Measurements from ENCODE around the gene B4GALNT2. TPM values are rescaled to one million over a fixed set of nuclear protein-coding genes. Genes with fewer than 3 reads are reported as not detected.

The B4GALNT2 gene
- total RNA-seq, 1 experiment from 2014 or later: 0.05 TPM

DNA sequence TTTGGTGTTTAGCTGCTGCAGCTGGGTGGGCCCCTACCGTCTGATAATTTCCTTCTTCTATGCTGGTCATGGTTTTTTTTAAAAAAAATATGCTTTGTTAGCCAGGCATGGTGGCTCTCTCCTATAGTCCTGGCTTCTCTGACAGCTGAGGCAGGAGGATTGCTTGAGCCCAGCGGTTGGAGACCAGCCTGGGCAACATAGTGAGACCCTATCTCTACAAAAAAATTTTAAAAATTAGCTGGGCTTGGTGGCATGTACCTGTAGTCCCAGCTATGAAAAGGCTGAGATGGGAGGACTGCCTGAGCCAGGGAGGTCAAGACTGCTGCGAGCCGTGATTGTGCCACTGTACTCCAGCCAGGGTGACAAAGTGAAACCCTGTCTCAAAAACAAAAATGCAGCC, 19.4 kb downstream of the B4GALNT2 start:
- DNase-seq (ENCODE audit: unreplicated experiment): no peak
- ChIA-PET POLR2A (no interaction called here), CTCF (interaction anchor here (0.6 kb wide), 1 partner anchor 52 kb away, joined by 3 read pairs; no protein-coding TSS in a partner anchor)
- H3K27ac Mint-ChIP-seq (ENCODE audit: low read depth, unreplicated experiment): no peak overlapping the region
- no peaks in the 10 kb centered on the region for H3K9me3 Mint-ChIP-seq (ENCODE audit: unreplicated experiment)
- intact Hi-C loops (cut with micrococcal nuclease): no loop called here
- no peak overlapping the region for H3K4me3 Mint-ChIP-seq (ENCODE audit: unreplicated experiment)
- H3K36me3 Mint-ChIP-seq (ENCODE audit: insufficient read depth, unreplicated experiment): no peaks in the 10 kb centered on the region
- peaks cover 3% of the 10 kb centered on the region for H3K4me1 Mint-ChIP-seq (ENCODE audit: insufficient read depth, unreplicated experiment)
- BruUV-seq (replicated peaks): no TSS peak
- TF ChIP-seq, protein P1, sequence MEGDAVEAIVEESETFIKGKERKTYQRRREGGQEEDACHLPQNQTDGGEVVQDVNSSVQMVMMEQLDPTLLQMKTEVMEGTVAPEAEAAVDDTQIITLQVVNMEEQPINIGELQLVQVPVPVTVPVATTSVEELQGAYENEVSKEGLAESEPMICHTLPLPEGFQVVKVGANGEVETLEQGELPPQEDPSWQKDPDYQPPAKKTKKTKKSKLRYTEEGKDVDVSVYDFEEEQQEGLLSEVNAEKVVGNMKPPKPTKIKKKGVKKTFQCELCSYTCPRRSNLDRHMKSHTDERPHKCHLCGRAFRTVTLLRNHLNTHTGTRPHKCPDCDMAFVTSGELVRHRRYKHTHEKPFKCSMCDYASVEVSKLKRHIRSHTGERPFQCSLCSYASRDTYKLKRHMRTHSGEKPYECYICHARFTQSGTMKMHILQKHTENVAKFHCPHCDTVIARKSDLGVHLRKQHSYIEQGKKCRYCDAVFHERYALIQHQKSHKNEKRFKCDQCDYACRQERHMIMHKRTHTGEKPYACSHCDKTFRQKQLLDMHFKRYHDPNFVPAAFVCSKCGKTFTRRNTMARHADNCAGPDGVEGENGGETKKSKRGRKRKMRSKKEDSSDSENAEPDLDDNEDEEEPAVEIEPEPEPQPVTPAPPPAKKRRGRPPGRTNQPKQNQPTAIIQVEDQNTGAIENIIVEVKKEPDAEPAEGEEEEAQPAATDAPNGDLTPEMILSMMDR (IDR thresholded peaks at IDR 0.05; ENCODE audit: unreplicated experiment): no peak
- H3K27me3 Mint-ChIP-seq (ENCODE audit: insufficient read depth, unreplicated experiment): peaks cover 11% of the 10 kb centered on the region

DNA sequence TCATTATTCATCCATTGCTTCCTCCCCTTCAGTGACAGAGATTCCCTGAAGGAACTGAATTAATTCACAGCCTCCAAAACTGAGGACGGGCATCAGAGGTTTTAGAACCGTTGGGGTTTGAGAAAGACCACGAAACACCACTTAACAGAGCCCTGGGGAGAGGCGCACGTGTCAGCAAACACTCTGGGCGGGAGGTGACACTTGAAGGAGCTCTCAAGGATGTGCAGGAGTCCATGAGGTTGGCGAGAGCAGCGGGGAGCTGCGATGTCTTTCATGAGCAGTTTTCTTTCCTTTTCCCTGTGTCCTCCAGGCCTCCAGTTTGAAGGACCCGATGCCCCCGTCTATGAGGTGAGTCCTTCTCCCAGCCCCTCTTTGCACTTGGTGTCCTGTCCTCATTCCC, 23.7 kb downstream of the B4GALNT2 start:
- TF ChIP-seq, protein P1 (IDR thresholded peaks at IDR 0.05; ENCODE audit: unreplicated experiment): no peak
- H3K4me3 Mint-ChIP-seq (ENCODE audit: unreplicated experiment): no peak overlapping the region
- H3K27me3 Mint-ChIP-seq (ENCODE audit: insufficient read depth, unreplicated experiment): peaks cover 42% of the 10 kb centered on the region
- no peak for DNase-seq (ENCODE audit: unreplicated experiment)
- no peaks in the 10 kb centered on the region for H3K36me3 Mint-ChIP-seq (ENCODE audit: insufficient read depth, unreplicated experiment)
- H3K4me1 Mint-ChIP-seq (ENCODE audit: insufficient read depth, unreplicated experiment): no peaks in the 10 kb centered on the region
- POLR2A ChIA-PET: no interaction called here
- H3K9me3 Mint-ChIP-seq (ENCODE audit: unreplicated experiment): no peaks in the 10 kb centered on the region
- intact Hi-C loops (cut with micrococcal nuclease): no loop called here
- no TSS peak for BruUV-seq (replicated peaks)
- H3K27ac Mint-ChIP-seq (ENCODE audit: low read depth, unreplicated experiment): no peak overlapping the region
- CTCF ChIA-PET: no interaction called here

DNA sequence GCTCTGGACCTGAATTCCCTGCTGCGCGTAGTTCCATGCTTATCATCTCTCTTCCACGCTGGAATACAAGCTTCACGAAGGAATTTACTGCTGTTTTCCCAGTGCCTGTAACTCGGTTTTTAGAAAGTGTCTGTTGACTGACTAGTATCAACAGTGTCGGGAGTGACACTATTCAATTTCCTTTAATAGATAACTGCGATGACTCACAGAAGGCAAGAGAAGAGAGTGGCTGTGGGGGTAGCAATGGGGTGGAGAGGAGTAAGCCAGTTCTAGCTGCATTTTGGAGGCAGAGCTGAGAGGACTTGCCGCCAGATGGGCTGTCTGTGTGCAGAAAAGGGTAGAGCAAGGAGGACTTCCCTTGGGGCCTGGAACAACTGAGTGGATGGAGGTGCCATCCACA, 25.2 kb downstream of the B4GALNT2 start:
- BruUV-seq (replicated peaks): no TSS peak
- ChIA-PET CTCF (interaction anchor here (0.6 kb wide), 1 partner anchor 449 kb away, joined by 3 read pairs; no protein-coding TSS in a partner anchor), POLR2A (no interaction called here)
- TF ChIP-seq, protein P1 (IDR thresholded peaks at IDR 0.05; ENCODE audit: unreplicated experiment): no peak
- H3K4me1 Mint-ChIP-seq (ENCODE audit: insufficient read depth, unreplicated experiment): no peaks in the 10 kb centered on the region
- H3K27me3 Mint-ChIP-seq (ENCODE audit: insufficient read depth, unreplicated experiment): peaks cover 42% of the 10 kb centered on the region
- H3K9me3 Mint-ChIP-seq (ENCODE audit: unreplicated experiment): no peaks in the 10 kb centered on the region
- intact Hi-C loops (cut with micrococcal nuclease): no loop called here
- H3K36me3 Mint-ChIP-seq (ENCODE audit: insufficient read depth, unreplicated experiment): no peaks in the 10 kb centered on the region
- no peak overlapping the region for H3K27ac Mint-ChIP-seq (ENCODE audit: low read depth, unreplicated experiment)
- no peak overlapping the region for H3K4me3 Mint-ChIP-seq (ENCODE audit: unreplicated experiment)
- no peak for DNase-seq (ENCODE audit: unreplicated experiment)

DNA sequence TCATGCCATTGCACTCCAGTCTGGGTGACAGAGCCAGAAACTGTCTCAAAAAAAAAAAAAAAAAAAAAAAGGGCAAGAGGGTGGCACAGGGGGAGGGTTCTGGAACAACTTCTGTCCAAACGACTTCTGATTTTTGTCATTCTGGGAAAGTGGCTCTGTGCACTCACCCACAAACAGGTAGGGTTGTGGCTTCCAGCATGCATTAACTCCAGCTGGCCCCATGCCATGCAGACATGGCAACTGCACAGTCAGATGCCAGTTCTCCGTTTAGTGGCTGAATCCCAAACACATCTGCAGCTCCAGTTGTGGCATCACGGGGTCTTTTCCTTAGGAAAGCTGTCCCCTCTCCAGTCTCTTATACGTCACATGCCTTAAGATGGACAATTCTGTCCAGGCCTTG, 30.3 kb downstream of the B4GALNT2 start:
- H3K4me3 Mint-ChIP-seq (ENCODE audit: unreplicated experiment): no peak overlapping the region
- no peaks in the 10 kb centered on the region for H3K36me3 Mint-ChIP-seq (ENCODE audit: insufficient read depth, unreplicated experiment)
- no peak for DNase-seq (ENCODE audit: unreplicated experiment)
- no TSS peak for BruUV-seq (replicated peaks)
- ChIA-PET POLR2A (no interaction called here), CTCF (no interaction called here)
- no peak overlapping the region for H3K27ac Mint-ChIP-seq (ENCODE audit: low read depth, unreplicated experiment)
- intact Hi-C loops (cut with micrococcal nuclease): no loop called here
- TF ChIP-seq, protein P1 (IDR thresholded peaks at IDR 0.05; ENCODE audit: unreplicated experiment): no peak
- H3K9me3 Mint-ChIP-seq (ENCODE audit: unreplicated experiment): no peaks in the 10 kb centered on the region
- H3K4me1 Mint-ChIP-seq (ENCODE audit: insufficient read depth, unreplicated experiment): no peaks in the 10 kb centered on the region
- peaks cover 48% of the 10 kb centered on the region for H3K27me3 Mint-ChIP-seq (ENCODE audit: insufficient read depth, unreplicated experiment)

Measured in MCF 10A (cell line).